HG02970 (cell line): Measurements from ENCODE around the gene MYRF.

Source experiments
- ATAC-seq: cut with Tn5 transposase; IDR thresholded peaks from one replicate; pipeline ENCODE4 v1.9.1; 2021; ENCODE audit warnings: mild to moderate bottlenecking, moderate library complexity, moderate number of reproducible peaks; ENCODE audit not compliant: unreplicated experiment, low FRiP score

Gene MYRF

DNA sequence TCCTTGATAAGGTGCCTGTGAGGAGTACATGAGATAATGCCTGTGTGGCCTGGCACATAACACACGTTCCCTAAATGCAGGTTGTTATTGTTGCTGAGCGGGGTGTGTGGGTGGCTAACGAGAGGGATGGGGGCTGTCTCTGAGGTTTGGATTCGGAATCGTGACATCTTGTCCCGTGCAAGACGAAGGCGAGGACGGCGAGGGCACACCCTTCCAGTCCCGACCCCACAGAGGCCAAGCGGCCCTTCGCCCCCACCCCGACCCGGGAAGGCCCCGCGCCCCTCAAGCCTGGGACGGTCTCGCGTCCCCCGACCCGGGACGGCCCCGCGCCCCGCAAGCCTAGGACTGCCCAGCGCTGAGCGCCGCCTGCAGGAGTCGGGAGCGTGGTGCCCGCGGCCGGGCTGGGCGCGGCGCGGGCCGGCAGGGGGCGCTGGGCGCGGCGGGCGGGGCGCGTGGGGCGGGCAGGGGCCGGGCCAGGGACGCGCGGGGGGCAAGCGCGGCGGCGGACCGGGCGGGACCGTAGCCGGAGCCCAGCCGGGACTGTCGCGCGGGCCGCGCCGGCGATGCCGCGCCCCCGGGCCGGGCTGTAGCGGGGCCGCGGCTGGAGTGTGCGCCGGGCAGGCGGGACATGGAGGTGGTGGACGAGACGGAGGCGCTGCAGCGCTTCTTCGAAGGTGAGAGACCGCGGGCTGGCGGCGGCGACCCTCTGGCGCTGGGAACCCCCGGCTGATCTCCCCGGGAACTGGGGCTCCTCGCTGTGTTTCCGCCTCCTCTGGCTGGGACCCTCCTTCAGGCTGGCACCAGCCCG lies at the start of gene MYRF:
TSS of gene MYRF (plus strand) at position 520 of the 808 bp plus-strand sequence. CDS start at position 629, 109 bp downstream.
- ATAC-seq, result no peak

DNA sequence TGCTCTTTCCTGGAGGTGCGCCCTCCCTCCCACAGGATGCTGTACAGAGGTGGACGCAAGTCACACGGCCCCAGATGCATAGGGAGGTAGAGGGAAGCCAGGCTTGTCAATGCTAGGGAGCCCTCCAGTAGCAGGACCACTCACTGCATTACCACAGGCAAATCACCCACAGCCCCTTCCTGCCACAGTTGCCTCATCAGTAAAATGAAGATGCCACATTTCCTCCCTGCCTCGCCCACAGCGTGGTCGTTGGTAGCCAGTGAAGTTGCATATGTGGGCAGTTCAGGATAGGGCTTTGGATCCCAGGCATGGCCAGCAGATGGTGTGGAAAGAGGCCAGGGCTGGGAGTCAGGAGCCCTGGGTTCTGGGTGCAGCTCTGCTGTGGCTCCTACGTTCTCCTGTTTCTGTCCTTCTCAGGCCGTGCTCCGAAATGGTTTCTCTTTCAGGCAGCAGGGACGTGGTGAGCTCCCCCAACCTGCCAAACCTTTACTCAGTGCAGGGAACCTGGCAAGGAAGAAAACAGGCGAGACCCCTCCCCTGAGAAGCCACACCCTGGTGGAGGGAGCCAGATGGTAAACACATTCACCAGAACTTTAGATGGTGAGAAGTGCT lies 49.6 kb upstream of the MYRF start:
- no peak for ATAC-seq

DNA sequence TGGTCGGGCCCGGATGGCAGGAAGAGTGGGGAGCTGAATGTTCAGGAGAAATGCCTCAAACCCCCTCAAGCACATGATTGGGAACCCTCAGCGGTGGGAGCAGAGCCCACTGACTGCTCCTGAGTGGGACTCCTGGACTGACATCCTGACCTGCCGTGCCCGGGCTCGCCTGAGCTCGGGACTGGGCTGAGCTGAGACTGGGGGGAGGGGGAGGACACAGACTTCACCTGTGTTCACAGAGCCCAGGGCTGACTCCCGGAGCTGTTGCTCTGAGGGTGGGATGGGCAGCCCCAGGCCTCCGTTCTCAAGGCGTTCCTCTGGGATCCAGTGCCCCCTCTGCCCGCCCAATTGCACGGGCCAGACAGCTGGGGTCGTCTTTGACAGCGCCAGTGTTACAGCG lies 47.6 kb upstream of the MYRF start:
- no peak for ATAC-seq

DNA sequence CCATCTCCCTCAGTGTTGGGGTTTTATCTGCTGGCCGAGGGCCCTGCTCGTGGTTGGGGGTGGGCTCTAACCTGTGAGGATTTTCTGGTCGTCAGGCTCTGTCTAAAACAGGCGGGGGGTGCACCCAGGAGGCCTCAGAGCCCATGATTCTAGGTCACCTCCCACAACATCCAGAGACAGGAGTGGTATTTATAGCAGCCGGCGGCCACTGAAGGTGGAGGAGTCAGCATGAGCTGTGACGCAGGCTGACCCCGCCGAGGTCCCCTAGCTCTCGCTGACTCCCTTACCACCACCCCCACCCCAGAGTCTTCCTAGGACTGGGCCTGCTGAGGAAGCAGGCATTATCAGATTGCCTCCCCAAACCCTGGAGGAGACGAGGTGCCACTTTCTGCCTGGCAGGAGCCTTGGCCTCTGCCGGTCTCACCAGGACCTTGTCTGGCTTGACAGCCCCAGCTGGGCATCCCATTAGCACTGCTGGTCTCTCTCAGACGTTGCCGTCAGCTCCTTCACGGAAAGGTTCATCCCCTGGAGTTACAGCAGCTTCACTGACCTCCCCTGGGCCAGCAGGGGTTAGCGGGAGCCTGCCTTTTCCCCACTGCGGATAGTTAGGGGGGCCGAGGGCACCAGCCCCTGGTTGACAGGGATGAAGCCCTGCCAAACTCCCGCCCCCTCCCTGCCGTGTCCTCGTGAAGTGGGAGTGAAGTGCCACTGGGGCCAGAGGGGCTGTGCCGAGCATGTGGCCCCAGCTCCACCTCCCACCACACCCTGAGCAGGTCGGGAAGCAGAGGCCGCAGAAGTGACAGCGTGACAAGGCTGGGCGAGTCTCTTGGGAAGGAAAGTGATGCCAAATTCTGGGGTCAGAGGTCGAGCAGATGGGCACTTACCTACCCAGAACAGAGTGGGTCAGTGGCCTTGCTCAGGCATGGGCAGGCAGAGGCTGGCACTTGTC lies 45.7 kb upstream of the MYRF start:
- ATAC-seq, result no peak

DNA sequence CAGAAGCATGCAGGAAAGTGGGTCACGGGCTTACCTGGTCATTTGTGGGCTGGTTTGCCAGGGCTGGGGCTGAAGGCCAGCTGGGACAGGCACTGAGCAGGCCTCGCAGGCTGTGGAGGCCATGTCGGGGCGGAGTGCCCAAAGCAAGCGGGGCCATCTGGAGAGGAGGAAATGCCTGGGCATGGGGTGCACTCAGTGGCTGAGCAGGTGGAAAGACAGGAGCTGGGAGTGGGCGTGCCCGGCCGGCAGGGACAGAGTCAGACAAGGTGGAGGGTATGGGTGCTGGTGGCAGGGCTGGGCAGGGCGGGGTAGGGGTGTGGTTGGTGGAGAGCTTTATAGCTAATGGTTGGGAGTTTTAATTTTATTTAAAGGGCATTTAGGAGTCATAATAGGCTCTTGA lies 44.9 kb upstream of the MYRF start:
- no peak for ATAC-seq

DNA sequence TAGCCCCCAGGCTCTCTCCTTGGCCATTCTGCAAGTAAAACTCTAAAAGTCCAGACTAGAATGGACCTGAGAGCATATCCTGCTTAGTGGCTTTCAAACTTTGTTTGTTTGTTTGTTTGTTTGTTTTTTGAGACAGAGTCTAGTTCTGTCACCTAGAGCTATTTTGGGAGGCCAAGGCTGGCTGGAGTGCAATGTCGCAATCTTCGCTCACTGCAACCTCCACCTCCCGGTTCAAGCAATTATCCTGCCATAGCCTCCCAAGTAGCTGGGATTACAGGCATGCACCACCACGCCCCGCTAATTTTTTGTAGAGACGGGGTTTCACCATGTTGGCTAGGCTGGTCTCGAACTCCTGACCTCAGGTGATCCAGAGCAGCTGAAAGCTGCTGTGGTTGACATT lies 43.3 kb upstream of the MYRF start:
- no peak for ATAC-seq

DNA sequence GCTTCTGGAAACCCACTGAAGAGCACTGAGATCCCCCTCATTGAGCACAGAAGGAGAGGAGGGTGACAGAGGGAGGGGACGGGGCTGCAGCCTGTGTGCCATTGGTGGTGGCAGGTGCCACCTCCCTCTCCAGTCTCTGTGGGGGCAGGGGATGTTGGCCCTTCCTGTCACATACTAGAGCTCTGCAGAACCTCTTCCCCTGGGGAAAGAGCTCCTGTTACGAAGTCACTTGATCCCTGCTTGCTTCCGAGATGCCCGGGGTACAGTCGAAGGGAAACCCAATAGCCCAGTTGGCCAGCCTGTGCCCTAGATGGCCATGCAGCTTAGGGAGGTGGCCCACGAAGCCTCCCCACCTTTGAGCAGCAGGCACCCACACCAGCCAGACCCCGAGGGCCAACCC lies 42.9 kb upstream of the MYRF start:
- ATAC-seq, result no peak

DNA sequence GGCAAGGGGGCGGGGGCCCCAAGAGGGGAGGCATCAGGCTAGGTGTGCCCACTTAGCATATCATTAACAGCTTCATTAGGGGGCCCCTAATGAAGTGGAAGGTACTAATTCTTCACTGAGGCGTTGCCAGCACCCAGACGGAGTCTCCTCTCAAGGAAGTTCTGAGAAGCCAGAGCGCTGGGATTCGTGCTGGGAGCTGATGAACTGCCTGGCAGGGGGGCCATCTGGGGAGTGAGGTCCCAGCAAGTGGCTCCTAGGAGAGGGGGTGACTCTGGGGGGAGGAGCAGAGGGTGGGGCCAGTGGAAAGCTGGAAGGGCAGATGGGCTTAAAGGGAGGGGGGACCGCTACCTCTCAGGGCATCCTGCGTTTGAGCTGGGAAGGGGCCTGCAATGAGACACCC lies 42.4 kb upstream of the MYRF start:
- no peak for ATAC-seq

DNA sequence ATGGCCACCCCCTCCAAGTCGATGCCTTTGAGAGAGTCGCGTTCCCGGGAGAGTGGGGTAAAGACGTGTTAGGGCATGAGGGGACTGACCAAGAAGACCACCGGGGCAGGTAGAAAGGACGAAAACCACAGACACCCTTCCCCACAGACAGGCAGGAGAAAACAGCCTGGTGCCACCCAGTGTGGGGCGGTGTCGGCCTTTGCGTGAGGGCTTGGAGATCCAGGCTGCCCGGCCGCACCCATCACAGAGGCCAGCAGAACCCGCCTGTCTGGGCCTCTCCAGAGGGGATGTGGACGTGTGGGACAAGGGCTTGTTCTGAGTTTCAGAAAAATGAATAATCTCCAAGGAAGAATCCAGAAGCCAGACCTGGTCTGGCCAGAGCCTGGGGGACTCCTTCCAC lies 41.4 kb upstream of the MYRF start:
- no peak for ATAC-seq

DNA sequence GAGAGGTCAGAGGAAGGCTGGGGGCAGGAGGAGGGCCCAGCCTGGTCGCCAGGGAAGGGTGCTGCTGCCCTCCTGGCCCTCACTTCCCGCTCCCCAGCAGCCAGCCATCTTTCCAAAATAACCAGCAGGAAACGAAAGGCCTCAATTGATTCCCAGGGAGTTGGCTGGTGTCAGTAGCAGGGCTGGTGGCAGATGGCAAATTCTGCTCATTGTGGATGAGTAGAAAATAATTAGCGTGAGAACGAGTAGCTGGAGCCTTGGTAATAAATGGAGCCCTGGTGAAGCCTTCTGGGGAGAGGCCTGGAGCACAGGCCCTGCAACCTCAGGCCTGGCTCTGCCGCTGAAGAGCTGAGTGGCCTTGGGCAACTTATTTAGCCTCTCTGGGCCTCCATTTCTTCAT lies 40.9 kb upstream of the MYRF start:
- ATAC-seq, result no peak

DNA sequence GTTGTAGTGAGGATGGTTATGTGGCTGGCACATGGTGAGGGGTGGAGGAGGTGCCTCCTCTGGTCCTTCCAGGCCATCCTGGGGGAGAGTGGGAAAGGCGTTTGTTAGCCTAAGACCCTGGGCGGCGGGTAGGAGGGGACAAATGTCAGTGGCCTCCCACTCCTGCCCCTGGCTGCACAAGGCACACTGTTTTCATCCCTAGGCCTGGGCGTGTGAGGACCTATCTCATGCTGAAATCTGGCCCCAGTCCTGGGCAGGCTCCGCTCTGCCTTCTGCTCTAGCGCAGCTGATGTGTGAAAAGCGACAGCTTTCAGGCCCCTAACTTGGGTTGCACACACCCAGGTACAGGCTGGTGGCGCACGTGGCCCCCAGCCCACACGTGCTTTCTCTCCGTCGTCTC lies 40.1 kb upstream of the MYRF start:
- no peak for ATAC-seq

DNA sequence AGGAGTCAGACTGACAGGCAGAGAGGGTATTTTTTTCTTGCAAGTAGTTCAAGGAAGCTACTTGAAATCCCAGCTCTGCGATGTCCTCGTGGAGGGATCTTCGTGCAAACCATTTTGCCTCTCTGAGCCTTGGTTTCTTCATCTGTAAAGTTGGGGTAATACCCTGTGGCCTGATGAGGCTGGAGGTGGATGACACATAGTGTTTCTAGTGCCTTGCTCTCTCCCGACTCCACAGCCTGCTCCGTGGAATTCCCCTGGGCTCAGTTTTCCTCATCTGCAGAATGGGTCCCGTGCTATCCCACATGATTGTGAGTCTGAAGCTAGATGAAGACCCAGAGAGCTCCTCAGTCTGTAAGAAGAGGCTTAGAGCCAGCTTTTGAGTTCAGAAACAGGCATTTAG lies 39.6 kb upstream of the MYRF start:
- no peak for ATAC-seq

DNA sequence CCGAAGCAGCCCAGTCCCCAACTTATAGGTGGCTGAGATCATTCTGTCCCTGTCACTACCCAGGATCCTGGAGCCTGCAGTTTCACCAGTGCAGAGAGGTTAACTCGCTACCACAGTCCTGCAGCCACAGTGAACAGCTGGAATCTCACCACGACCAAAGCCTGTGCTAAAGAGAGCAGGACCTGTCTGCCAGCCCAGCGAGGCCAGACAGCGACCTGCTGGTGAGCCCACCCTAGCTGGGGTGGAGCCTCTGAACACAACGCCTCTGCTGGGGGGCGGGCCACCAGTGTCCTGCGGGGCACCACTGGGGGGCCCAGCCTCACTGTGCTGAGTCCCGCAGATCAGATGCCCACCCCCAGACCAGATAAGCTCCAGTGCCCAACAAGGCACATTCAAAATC lies 39.0 kb upstream of the MYRF start:
- no peak for ATAC-seq

DNA sequence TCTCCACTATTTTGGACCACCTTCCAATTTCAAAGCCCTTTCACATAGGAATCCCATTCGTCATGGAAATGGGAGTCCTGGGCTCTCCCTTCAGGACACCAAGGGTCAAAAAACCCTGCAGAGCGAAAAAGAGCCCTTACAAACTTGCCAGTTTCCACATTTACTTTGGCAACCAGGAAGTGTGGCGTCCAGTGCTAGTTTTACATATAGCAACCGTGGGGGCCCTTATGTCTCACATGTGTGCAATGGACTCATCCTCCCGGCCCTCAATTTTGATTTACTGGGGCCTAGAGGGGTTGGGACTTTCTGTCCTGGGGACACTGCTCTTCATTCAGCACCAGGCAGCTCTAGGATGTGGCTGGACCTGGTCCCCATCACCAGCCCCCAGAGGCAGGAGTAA lies 38.5 kb upstream of the MYRF start:
- ATAC-seq, result no peak

DNA sequence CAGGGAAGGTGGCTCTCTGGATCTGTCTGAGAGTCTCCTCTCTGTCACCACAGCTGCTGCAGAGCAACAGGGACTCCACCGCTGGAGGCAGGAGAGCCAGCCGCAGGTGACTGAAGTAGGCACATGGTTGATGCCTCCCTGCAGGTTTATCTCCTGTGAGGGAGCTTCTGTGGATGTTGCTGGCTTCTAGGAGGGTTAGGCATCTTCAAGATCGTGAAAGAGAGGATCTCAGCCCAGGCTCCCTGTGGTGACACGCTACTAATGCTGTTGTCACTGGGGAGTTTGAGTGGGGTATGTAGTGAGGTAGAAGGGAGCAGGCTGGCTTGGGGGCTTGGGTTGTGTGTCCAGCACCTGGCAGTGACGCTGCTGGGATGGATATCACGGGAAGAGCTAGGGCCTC lies 38.1 kb upstream of the MYRF start:
- ATAC-seq, result no peak

DNA sequence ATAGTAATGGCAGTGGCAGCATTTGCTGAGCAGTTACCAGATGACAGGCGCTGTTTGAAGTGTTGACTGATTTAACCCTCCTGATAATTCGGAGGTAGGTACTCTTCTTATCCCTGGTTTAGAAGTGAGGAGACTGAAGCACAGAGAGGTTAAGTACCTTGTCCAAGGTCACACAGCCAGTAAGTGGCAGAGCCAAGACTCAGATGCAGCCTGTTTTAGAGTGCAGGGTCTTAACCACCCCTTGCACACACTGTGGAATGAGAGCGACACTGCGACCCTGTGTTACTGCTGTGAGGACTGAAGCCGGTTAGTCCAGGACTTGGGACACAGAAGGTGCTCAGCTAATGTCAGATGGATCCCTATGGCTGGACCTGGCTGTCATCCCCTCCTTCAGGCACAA lies 37.5 kb upstream of the MYRF start:
- ATAC-seq, result no peak

DNA sequence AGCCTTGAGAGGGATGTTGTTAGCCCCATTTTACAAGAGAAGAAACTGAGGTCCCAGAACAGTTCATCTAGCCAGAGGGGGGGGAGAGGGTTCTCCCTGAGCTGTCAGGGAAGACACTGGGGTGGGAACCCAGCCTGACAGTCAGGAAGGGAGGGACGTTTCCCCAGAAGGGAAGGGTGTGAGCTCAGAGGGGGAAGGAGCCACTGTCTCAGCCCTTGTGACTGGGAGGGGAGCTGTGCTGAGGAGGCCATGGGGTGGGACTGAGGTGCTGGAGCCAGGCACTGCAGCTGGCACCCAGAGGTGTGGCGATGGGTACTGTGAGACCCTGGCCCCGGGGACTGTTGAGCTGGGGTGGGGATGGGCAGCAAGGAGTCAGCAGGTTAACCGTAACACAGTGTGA lies 36.6 kb upstream of the MYRF start:
- ATAC-seq, result no peak

DNA sequence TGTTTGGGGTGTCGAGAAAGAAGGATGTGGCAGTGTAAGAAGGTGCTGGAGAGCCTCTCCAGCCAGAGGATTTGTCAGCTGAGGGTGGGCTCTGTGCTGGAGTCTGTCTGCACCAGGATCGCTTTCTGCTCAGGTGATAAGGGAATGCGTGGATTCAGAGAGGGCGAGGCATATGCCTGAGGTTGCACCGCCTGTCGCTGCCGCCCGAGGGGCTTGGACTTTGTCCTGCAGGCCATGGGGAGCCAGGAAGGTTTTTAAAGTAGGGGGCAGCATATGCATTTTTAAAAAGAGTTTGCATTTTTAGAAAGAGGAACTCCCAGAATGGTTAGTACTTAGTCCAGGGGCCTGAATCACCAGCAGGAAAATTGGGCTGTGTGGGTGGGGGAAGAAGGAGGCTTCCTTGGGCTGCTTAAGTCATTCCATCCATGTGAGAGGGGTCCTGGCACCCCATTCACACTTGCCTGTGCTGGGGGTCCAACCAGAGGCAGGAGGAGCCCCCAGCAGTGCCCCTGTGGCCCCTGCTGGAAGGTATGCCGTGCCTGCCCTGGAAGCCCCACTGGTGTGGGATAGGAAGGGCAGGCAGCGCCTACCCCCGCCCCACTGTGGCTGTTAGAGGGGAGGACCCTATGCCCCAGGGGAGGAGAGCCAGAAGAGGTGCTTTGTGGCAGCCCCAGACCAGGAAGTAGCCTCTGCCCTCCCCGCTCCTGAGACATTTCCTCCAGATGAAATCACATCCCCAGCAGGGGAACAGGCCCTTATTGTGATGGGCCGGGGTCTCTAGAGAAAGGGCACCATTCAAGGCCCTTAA lies 35.8 kb upstream of the MYRF start:
- ATAC-seq, result no peak

DNA sequence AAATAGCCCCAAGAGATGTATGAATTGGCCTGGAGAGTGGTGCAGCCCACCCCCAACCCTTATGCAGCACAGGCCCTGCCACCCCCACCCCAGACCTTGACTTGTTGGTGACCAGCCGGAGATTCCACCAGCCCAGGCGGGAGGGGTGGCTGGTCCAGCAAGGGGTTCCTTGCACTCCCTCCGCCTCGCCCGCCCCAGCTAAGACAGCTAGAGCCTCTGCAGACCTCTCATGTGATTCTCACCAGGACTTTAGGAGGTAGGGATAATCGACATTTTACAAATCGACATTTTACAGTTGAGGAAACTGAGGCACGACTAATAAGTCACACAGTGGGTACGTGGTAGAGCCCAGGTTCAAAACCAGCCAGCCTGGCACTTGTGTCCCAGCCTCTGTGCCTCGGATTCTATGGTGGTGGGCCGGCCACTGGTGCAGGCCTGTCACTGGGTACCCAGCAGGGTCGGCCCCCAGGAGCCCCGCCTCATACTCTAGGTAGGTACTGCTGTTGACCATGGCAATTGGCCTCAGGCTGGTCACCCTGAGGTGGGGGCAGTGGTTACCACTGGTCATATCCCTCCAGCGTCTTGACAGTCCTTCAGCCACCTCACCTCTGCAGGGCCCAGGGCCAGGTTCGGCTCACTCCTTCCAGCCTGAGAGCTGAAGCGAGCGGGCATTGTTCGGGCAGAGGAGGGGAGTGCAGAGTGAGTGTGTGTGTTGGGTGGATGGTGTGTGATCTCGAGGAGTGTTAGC lies 35.0 kb upstream of the MYRF start:
- no peak for ATAC-seq

DNA sequence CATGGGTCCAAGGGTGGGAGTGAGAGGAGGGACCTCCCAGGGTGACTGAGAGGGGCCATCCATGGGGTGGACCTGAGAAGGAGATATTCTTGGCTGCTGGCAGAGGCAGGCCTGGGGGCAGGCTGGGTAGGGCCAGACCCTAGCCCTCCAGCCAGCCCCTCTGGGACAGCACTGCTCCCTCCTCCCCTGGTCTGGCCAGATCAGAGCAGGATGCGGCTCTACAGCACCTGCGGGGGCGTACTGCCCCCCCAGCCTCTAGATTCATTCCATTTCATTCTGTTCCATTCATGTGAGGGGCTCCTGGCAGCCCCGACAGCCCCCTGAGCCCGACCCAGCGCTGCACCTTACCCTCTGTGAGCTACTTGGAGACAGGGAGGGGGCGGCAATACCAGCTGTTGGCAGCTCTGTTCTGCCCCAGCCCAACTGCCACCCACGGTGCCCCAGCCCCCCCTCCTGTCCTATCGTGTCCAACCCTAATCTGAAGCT lies 34.3 kb upstream of the MYRF start:
- no peak for ATAC-seq
